ENCODE results near the gene NOS1AP. TPM values are rescaled to one million over a fixed set of nuclear protein-coding genes. Genes with fewer than 3 reads are reported as not detected.

Gene NOS1AP
- total and polyA plus RNA-seq, 9 of the 15 experiments (the other 6 are each of a cell fraction or from before 2014, with no cell fraction given), result 0.07 to 1.5 (median 0.22) TPM

DNA sequence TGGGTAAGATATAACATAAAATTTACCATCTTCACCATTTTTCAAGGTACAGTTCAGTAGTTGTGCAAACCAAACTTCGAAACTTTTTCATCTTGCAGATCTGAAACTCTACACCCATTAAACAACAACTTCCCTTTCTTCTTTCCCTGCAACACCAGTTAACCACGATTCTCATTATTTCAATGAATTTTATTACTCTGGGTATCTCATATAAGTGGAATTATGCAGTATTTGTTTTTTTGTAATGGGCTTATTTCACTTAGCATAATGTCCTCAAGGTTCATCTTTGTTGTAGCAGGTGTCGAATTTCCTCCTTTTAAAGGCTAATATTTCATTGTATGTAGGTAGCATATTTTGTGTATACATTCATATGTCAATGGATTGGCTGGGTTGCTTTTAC lies 161.0 kb downstream of the NOS1AP start (continued):
- TF ChIP-seq, protein P1, sequence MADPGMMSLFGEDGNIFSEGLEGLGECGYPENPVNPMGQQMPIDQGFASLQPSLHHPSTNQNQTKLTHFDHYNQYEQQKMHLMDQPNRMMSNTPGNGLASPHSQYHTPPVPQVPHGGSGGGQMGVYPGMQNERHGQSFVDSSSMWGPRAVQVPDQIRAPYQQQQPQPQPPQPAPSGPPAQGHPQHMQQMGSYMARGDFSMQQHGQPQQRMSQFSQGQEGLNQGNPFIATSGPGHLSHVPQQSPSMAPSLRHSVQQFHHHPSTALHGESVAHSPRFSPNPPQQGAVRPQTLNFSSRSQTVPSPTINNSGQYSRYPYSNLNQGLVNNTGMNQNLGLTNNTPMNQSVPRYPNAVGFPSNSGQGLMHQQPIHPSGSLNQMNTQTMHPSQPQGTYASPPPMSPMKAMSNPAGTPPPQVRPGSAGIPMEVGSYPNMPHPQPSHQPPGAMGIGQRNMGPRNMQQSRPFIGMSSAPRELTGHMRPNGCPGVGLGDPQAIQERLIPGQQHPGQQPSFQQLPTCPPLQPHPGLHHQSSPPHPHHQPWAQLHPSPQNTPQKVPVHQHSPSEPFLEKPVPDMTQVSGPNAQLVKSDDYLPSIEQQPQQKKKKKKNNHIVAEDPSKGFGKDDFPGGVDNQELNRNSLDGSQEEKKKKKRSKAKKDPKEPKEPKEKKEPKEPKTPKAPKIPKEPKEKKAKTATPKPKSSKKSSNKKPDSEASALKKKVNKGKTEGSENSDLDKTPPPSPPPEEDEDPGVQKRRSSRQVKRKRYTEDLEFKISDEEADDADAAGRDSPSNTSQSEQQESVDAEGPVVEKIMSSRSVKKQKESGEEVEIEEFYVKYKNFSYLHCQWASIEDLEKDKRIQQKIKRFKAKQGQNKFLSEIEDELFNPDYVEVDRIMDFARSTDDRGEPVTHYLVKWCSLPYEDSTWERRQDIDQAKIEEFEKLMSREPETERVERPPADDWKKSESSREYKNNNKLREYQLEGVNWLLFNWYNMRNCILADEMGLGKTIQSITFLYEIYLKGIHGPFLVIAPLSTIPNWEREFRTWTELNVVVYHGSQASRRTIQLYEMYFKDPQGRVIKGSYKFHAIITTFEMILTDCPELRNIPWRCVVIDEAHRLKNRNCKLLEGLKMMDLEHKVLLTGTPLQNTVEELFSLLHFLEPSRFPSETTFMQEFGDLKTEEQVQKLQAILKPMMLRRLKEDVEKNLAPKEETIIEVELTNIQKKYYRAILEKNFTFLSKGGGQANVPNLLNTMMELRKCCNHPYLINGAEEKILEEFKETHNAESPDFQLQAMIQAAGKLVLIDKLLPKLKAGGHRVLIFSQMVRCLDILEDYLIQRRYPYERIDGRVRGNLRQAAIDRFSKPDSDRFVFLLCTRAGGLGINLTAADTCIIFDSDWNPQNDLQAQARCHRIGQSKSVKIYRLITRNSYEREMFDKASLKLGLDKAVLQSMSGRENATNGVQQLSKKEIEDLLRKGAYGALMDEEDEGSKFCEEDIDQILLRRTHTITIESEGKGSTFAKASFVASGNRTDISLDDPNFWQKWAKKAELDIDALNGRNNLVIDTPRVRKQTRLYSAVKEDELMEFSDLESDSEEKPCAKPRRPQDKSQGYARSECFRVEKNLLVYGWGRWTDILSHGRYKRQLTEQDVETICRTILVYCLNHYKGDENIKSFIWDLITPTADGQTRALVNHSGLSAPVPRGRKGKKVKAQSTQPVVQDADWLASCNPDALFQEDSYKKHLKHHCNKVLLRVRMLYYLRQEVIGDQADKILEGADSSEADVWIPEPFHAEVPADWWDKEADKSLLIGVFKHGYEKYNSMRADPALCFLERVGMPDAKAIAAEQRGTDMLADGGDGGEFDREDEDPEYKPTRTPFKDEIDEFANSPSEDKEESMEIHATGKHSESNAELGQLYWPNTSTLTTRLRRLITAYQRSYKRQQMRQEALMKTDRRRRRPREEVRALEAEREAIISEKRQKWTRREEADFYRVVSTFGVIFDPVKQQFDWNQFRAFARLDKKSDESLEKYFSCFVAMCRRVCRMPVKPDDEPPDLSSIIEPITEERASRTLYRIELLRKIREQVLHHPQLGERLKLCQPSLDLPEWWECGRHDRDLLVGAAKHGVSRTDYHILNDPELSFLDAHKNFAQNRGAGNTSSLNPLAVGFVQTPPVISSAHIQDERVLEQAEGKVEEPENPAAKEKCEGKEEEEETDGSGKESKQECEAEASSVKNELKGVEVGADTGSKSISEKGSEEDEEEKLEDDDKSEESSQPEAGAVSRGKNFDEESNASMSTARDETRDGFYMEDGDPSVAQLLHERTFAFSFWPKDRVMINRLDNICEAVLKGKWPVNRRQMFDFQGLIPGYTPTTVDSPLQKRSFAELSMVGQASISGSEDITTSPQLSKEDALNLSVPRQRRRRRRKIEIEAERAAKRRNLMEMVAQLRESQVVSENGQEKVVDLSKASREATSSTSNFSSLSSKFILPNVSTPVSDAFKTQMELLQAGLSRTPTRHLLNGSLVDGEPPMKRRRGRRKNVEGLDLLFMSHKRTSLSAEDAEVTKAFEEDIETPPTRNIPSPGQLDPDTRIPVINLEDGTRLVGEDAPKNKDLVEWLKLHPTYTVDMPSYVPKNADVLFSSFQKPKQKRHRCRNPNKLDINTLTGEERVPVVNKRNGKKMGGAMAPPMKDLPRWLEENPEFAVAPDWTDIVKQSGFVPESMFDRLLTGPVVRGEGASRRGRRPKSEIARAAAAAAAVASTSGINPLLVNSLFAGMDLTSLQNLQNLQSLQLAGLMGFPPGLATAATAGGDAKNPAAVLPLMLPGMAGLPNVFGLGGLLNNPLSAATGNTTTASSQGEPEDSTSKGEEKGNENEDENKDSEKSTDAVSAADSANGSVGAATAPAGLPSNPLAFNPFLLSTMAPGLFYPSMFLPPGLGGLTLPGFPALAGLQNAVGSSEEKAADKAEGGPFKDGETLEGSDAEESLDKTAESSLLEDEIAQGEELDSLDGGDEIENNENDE (IDR thresholded peaks at IDR 0.05; ENCODE audit: low read depth, low read length), result no peak
- TF ChIP-seq JUNB (CRISPR knock-in tag; conservative IDR thresholded peaks at IDR 0.05) (no peak), NRF1 (conservative IDR thresholded peaks at IDR 0.05 in 1 of 2, IDR thresholded peaks at IDR 0.05 in 1 of 2) (no peak), NFE2L1 (tag; IDR thresholded peaks at IDR 0.05; ENCODE audit: borderline replicate concordance, low read depth) (no peak), ZNF79 (CRISPR knock-in tag; IDR thresholded peaks at IDR 0.05; ENCODE audit: low read depth) (no peak), TBP (optimal IDR thresholded peaks at IDR 0.05; ENCODE audit: low read depth, low read length) (no peak), ZNF133 (CRISPR knock-in tag; IDR thresholded peaks at IDR 0.05) (no peak), ZC3H11A (IDR thresholded peaks at IDR 0.05; ENCODE audit: low read depth, low read length) (no peak), TAF1 (IDR thresholded peaks at IDR 0.05; ENCODE audit: control insufficient read depth, extremely low read depth, insufficient read depth, low read length, severe bottlenecking) (no peak)
- TF ChIP-seq, protein P2, sequence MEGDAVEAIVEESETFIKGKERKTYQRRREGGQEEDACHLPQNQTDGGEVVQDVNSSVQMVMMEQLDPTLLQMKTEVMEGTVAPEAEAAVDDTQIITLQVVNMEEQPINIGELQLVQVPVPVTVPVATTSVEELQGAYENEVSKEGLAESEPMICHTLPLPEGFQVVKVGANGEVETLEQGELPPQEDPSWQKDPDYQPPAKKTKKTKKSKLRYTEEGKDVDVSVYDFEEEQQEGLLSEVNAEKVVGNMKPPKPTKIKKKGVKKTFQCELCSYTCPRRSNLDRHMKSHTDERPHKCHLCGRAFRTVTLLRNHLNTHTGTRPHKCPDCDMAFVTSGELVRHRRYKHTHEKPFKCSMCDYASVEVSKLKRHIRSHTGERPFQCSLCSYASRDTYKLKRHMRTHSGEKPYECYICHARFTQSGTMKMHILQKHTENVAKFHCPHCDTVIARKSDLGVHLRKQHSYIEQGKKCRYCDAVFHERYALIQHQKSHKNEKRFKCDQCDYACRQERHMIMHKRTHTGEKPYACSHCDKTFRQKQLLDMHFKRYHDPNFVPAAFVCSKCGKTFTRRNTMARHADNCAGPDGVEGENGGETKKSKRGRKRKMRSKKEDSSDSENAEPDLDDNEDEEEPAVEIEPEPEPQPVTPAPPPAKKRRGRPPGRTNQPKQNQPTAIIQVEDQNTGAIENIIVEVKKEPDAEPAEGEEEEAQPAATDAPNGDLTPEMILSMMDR (IDR thresholded peaks at IDR 0.05 in 2 of 3, conservative IDR thresholded peaks at IDR 0.05 in 1 of 3; ENCODE audit: insufficient read depth in 2 of 3, low read depth in 1 of 3, low read length in 3 of 3), result no peak
- TF ChIP-seq, protein P3, sequence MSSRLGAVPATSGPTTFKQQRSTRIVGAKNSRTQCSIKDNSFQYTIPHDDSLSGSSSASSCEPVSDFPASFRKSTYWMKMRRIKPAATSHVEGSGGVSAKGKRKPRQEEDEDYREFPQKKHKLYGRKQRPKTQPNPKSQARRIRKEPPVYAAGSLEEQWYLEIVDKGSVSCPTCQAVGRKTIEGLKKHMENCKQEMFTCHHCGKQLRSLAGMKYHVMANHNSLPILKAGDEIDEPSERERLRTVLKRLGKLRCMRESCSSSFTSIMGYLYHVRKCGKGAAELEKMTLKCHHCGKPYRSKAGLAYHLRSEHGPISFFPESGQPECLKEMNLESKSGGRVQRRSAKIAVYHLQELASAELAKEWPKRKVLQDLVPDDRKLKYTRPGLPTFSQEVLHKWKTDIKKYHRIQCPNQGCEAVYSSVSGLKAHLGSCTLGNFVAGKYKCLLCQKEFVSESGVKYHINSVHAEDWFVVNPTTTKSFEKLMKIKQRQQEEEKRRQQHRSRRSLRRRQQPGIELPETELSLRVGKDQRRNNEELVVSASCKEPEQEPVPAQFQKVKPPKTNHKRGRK (tag; IDR thresholded peaks at IDR 0.05), result no peak
- TF ChIP-seq, protein P4, sequence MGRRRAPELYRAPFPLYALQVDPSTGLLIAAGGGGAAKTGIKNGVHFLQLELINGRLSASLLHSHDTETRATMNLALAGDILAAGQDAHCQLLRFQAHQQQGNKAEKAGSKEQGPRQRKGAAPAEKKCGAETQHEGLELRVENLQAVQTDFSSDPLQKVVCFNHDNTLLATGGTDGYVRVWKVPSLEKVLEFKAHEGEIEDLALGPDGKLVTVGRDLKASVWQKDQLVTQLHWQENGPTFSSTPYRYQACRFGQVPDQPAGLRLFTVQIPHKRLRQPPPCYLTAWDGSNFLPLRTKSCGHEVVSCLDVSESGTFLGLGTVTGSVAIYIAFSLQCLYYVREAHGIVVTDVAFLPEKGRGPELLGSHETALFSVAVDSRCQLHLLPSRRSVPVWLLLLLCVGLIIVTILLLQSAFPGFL (CRISPR knock-in tag; IDR thresholded peaks at IDR 0.05), result no peak
